ENCODE results near the gene PCDHGA12.
"Not testable (repeated sequence)": the region's sequence is repeated elsewhere in the genome, so short reads cannot be mapped to it uniquely, and the experiment has no call there.

PCDHGA12 gene

DNA sequence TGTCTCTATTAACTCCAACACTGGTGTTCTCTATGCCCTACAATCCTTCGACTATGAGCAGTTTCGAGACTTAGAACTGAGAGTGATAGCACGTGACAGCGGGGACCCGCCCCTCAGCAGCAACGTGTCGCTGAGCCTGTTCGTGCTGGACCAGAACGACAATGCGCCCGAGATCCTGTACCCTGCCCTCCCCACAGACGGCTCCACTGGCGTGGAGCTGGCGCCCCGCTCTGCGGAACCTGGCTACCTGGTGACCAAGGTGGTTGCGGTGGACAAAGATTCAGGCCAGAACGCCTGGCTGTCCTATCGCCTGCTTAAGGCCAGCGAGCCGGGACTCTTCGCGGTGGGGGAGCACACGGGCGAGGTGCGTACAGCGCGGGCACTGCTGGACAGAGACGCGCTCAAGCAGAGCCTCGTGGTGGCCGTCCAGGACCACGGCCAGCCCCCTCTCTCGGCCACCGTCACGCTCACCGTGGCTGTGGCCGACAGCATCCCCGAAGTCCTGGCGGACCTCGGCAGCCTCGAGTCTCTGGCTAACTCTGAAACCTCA, 7.5 kb upstream of the PCDHGA12 start:
- Histone ChIP-seq H3K4me3 (ENCODE audit: extremely low read depth, insufficient read depth, low read length, poor library complexity, severe bottlenecking) (no peak overlapping the region), H3K9me3 (ENCODE audit: control insufficient read depth, low read length) (peaks cover 81% of the 10 kb centered on the region), H3K36me3 (ENCODE audit: control insufficient read depth, insufficient read depth, low read length) (peaks cover 86% of the 10 kb centered on the region)

DNA sequence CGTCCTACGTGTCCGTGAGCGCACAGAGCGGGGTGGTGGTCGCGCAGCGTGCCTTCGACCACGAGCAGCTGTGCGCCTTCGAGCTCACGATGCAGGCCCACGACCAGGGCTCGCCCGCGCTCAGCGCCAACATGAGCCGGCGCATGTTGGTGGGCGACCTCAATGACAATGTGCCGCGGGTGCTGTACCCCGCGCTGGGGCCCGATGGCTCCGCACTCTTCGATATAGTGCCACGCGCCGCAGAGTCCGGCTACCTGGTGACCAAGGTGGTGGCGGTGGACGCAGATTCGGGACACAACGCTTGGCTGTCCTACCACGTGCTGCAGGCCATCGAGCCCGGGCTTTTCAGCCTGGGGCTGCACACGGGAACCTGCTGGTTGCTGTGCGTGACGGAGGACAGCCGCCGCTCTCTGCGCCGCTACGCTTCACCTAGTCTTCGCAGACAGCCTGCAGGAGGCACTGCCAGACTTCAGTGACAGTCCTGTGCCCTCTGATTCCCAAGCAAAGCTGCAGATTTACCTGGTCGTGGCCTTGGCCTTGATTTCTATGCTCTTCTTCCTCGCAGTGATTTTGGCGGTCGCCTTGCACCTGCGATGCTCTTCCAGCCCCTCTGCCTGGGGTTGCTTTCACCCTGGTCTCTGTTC, 2.4 kb upstream of the PCDHGA12 start:
- Histone ChIP-seq H3K4me1 (ENCODE audit: control insufficient read depth, insufficient read depth, low read length, poor library complexity, severe bottlenecking) (no peaks in the 10 kb centered on the region), H3K4me3 (ENCODE audit: extremely low read depth, insufficient read depth, low read length, poor library complexity, severe bottlenecking) (no peak overlapping the region), H3K27ac (ENCODE audit: low read depth, low read length, severe bottlenecking) (no peak overlapping the region), H3K36me3 (ENCODE audit: control insufficient read depth, insufficient read depth, low read length) (peaks cover 71% of the 10 kb centered on the region), H3K9me3 (ENCODE audit: control insufficient read depth, low read length) (peaks cover 69% of the 10 kb centered on the region)
- 97 to 98% methylated on average over 52 to 53 of the region's 53 CpGs for WGBS, 2 experiments (ENCODE audit: insufficient coverage in 2 of 2)

More for the DNA sequence above, 7.5 kb upstream of the PCDHGA12 start:
- Histone ChIP-seq H3K4me1 (ENCODE audit: control insufficient read depth, insufficient read depth, low read length, poor library complexity, severe bottlenecking) (no peaks in the 10 kb centered on the region), H3K27ac (ENCODE audit: low read depth, low read length, severe bottlenecking) (no peak overlapping the region)
- 96 to 98% methylated on average over 37 to 42 of the region's 42 CpGs for WGBS, 2 experiments (ENCODE audit: insufficient coverage in 2 of 2)

DNA sequence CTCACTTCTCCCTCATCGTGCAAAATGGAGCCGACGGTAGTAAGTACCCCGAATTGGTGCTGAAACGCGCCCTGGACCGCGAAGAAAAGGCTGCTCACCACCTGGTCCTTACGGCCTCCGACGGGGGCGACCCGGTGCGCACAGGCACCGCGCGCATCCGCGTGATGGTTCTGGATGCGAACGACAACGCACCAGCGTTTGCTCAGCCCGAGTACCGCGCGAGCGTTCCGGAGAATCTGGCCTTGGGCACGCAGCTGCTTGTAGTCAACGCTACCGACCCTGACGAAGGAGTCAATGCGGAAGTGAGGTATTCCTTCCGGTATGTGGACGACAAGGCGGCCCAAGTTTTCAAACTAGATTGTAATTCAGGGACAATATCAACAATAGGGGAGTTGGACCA, 979 bp downstream of the PCDHGA12 start:
- no peaks in the 10 kb centered on the region for H3K4me1 ChIP-seq (ENCODE audit: control insufficient read depth, insufficient read depth, low read length, poor library complexity, severe bottlenecking)
- H3K4me3 ChIP-seq (ENCODE audit: extremely low read depth, insufficient read depth, low read length, poor library complexity, severe bottlenecking) = no peak overlapping the region
- peaks cover 57% of the 10 kb centered on the region for H3K36me3 ChIP-seq (ENCODE audit: control insufficient read depth, insufficient read depth, low read length)
- H3K9me3 ChIP-seq (ENCODE audit: control insufficient read depth, low read length) = peaks cover 52% of the 10 kb centered on the region
- WGBS, 2 experiments (ENCODE audit: insufficient coverage in 2 of 2) = 97 to 99% methylated on average over 35 to 37 of the region's 37 CpGs
- H3K27ac ChIP-seq (ENCODE audit: low read depth, low read length, severe bottlenecking) = no peak overlapping the region

DNA sequence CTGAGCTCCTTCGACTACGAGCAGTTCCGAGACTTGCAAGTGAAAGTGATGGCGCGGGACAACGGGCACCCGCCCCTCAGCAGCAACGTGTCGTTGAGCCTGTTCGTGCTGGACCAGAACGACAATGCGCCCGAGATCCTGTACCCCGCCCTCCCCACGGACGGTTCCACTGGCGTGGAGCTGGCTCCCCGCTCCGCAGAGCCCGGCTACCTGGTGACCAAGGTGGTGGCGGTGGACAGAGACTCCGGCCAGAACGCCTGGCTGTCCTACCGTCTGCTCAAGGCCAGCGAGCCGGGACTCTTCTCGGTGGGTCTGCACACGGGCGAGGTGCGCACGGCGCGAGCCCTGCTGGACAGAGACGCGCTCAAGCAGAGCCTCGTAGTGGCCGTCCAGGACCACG, 2.0 kb downstream of the PCDHGA12 start:
- 98 to 99% methylated on average over 21 to 27 of the region's 38 CpGs for WGBS, 2 experiments (ENCODE audit: insufficient coverage in 2 of 2)

DNA sequence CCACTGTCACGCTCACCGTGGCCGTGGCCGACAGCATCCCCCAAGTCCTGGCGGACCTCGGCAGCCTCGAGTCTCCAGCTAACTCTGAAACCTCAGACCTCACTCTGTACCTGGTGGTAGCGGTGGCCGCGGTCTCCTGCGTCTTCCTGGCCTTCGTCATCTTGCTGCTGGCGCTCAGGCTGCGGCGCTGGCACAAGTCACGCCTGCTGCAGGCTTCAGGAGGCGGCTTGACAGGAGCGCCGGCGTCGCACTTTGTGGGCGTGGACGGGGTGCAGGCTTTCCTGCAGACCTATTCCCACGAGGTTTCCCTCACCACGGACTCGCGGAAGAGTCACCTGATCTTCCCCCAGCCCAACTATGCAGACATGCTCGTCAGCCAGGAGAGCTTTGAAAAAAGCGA, 2.4 kb downstream of the PCDHGA12 start:
- H3K9me3 ChIP-seq (ENCODE audit: control insufficient read depth, low read length) = peaks cover 38% of the 10 kb centered on the region
- 92 to 98% methylated on average over 24 to 25 of the region's 29 CpGs for WGBS, 2 experiments (ENCODE audit: insufficient coverage in 2 of 2)

More for the DNA sequence above, 2.0 kb downstream of the PCDHGA12 start:
- peaks cover 42% of the 10 kb centered on the region for H3K9me3 ChIP-seq (ENCODE audit: control insufficient read depth, low read length)
- not testable (repeated sequence) for H3K4me3 ChIP-seq (ENCODE audit: extremely low read depth, insufficient read depth, low read length, poor library complexity, severe bottlenecking); H3K27ac ChIP-seq (ENCODE audit: low read depth, low read length, severe bottlenecking); H3K4me1 ChIP-seq (ENCODE audit: control insufficient read depth, insufficient read depth, low read length, poor library complexity, severe bottlenecking)
- H3K36me3 ChIP-seq (ENCODE audit: control insufficient read depth, insufficient read depth, low read length) = peaks cover 47% of the 10 kb centered on the region

DNA sequence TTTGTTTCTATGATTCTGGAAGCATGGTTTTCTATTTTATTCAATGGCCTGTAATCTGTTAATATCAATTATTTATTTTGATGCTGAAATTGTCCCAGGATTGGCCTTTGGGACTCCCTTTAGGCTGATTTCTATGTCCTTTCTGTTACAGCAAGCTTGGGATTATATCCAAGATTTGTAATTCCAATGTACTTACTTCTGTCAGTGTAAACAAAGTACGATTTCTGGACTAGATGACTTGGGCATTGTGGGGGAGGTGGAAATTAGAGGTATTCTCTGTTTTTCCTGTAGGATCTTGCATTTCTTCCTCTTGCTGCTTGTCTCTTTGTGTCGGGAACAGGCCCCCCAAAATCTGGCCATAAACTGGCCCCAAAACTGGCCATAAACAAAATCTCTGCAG, 3.7 kb downstream of the PCDHGA12 start:
- Histone ChIP-seq H3K4me3 (ENCODE audit: extremely low read depth, insufficient read depth, low read length, poor library complexity, severe bottlenecking) (no peak overlapping the region), H3K36me3 (ENCODE audit: control insufficient read depth, insufficient read depth, low read length) (peaks cover 35% of the 10 kb centered on the region), H3K27ac (ENCODE audit: low read depth, low read length, severe bottlenecking) (no peak overlapping the region), H3K4me1 (ENCODE audit: control insufficient read depth, insufficient read depth, low read length, poor library complexity, severe bottlenecking) (no peaks in the 10 kb centered on the region), H3K9me3 (ENCODE audit: control insufficient read depth, low read length) (peaks cover 28% of the 10 kb centered on the region)
- 86% methylated on average over 1 of the region's 2 CpGs; no CpG with 5 or more reads in 1 of the 2 experiments for WGBS, 2 experiments (ENCODE audit: insufficient coverage in 2 of 2)

More for the DNA sequence above, 2.4 kb downstream of the PCDHGA12 start:
- peaks cover 43% of the 10 kb centered on the region for H3K36me3 ChIP-seq (ENCODE audit: control insufficient read depth, insufficient read depth, low read length)
- H3K4me1 ChIP-seq (ENCODE audit: control insufficient read depth, insufficient read depth, low read length, poor library complexity, severe bottlenecking); H3K4me3 ChIP-seq (ENCODE audit: extremely low read depth, insufficient read depth, low read length, poor library complexity, severe bottlenecking); H3K27ac ChIP-seq (ENCODE audit: low read depth, low read length, severe bottlenecking): not testable (repeated sequence)

DNA sequence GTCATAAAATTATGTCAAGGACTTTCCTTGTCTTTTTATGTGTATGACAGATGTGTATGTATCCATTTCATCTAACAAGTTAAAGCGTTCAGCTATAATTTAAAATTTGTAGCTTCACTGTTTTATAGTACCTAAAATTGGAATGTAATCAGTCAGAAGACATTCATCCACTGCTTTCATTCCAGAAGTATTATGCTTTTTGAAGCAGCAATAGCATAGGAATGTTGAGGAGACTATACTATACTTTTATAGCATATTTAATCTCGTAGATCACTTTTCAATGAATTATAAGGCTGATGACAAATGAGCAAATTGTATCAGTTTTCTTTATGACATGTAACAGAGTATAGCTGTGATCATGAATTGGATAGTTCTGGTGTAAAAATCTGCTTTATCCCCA, 6.9 kb downstream of the PCDHGA12 start:
- Histone ChIP-seq H3K9me3 (ENCODE audit: control insufficient read depth, low read length) (peaks cover 7% of the 10 kb centered on the region), H3K4me1 (ENCODE audit: control insufficient read depth, insufficient read depth, low read length, poor library complexity, severe bottlenecking) (no peaks in the 10 kb centered on the region), H3K36me3 (ENCODE audit: control insufficient read depth, insufficient read depth, low read length) (peaks cover 34% of the 10 kb centered on the region), H3K4me3 (ENCODE audit: extremely low read depth, insufficient read depth, low read length, poor library complexity, severe bottlenecking) (no peak overlapping the region), H3K27ac (ENCODE audit: low read depth, low read length, severe bottlenecking) (no peak overlapping the region)
- WGBS, 2 experiments (ENCODE audit: insufficient coverage in 2 of 2) = 100% methylated on average over 1 of the region's 2 CpGs; no CpG with 5 or more reads in 1 of the 2 experiments

DNA sequence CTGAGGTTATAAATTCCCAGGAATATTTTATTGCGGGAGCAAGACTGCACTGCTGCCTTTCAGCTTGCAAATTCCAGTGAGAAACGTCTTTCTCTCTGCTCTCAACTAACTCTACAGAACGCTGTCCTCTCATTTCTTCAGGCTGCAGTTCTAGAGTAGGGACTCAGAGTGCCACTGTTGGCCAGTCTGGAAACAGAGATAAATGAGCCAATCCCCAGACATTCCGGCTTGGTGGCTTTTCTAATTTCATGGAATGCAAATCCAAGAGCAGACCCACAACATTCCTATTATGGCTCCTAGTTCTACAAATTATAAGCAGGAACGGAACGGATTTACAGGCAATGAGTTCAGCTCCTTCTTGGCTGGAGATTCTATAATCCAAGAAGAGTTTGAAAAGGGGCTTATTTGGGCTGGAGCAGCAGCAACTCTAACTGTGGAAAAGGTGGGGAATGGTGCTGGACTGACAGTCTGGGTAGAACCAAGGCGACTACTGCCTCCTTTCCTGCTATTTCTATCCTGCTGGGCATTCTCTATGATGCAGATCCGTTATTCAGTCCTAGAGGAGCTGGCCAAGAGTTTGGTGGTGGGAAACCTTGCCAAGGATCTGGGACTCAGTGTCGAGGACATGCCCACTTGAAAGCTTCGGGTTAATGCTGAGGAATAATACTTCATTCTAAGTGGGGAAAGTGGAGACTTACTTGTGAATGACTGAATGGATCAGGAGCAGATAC, 9.3 kb downstream of the PCDHGA12 start:
- Histone ChIP-seq H3K27ac (ENCODE audit: low read depth, low read length, severe bottlenecking) (no peak overlapping the region), H3K9me3 (ENCODE audit: control insufficient read depth, low read length) (no peaks in the 10 kb centered on the region), H3K4me3 (ENCODE audit: extremely low read depth, insufficient read depth, low read length, poor library complexity, severe bottlenecking) (no peak overlapping the region), H3K36me3 (ENCODE audit: control insufficient read depth, insufficient read depth, low read length) (peaks cover 21% of the 10 kb centered on the region), H3K4me1 (ENCODE audit: control insufficient read depth, insufficient read depth, low read length, poor library complexity, severe bottlenecking) (no peaks in the 10 kb centered on the region)
- WGBS, 2 experiments (ENCODE audit: insufficient coverage in 2 of 2) = 93% methylated on average over 7 to 9 of the region's 10 CpGs

DNA sequence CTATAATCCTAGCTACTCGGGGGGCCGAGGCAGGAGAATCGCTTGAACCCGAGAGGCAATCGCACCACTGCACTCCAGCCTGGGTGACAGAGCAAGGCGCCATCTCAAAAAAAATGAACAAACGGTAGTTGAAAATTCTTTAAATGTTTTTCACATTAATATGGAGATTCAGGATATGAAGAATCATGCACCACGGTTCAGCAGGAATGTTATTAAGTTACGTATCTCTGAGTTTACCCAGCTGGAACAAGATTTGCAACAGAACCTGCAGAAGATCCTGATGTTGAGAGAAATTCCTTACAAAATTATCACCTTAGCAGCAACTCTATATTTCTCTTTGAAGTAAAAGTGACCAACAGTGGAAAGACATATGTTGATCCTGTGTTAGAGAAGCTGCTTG, 10.0 kb downstream of the PCDHGA12 start:
- H3K36me3 ChIP-seq (ENCODE audit: control insufficient read depth, insufficient read depth, low read length) = peaks cover 21% of the 10 kb centered on the region
- 83 to 100% methylated on average over 5 to 9 of the region's 9 CpGs for WGBS, 2 experiments (ENCODE audit: insufficient coverage in 2 of 2)
- H3K9me3 ChIP-seq (ENCODE audit: control insufficient read depth, low read length) = no peaks in the 10 kb centered on the region
- no peak overlapping the region for H3K27ac ChIP-seq (ENCODE audit: low read depth, low read length, severe bottlenecking)
- no peaks in the 10 kb centered on the region for H3K4me1 ChIP-seq (ENCODE audit: control insufficient read depth, insufficient read depth, low read length, poor library complexity, severe bottlenecking)
- no peak overlapping the region for H3K4me3 ChIP-seq (ENCODE audit: extremely low read depth, insufficient read depth, low read length, poor library complexity, severe bottlenecking)

DNA sequence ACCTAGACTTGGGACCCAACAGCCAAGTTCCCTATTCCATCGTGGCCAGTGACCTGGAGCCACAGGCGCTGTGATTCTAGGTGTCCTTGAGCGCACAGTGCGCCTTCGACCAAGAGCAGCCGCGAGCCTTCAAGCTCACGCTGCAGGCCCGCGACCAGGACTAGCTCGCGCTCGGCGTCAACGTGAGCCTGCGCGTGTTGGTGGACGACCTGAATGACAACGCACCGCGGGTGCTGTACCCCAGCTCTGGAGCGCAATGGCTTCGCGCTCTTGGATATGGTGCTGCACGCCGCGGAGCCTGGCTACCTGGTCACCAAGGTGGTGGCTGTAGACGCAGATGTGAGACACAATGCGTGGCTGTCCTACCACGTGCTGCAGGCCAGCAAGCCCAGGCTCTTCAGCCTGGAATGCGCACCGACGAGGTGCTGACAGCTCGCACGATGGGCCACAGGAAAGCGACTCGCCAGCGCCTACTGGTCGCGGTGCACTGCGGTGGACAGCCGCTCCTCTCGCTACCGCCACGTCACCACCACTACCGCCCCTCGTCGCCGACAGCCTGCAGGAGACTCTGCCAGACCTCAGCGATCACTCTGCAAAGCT, 11.4 kb downstream of the PCDHGA12 start:
- Histone ChIP-seq H3K4me3 (ENCODE audit: extremely low read depth, insufficient read depth, low read length, poor library complexity, severe bottlenecking) (no peak overlapping the region), H3K27ac (ENCODE audit: low read depth, low read length, severe bottlenecking) (no peak overlapping the region), H3K9me3 (ENCODE audit: control insufficient read depth, low read length) (peaks cover 2% of the 10 kb centered on the region), H3K36me3 (ENCODE audit: control insufficient read depth, insufficient read depth, low read length) (peaks cover 21% of the 10 kb centered on the region), H3K4me1 (ENCODE audit: control insufficient read depth, insufficient read depth, low read length, poor library complexity, severe bottlenecking) (no peaks in the 10 kb centered on the region)
- WGBS, 2 experiments (ENCODE audit: insufficient coverage in 2 of 2) = 98% methylated on average over 48 to 49 of the region's 50 CpGs
